ENCODE data around the gene LPO.

Gene LPO

GRCh38 chr17:58262149-58262548 is 23.8 kb downstream of the LPO start:
- H3K27me3 Mint-ChIP-seq = peaks cover 56% of the 10 kb centered on the region
- ATAC-seq (no peak), DNase-seq (no peak)
- H3K4me3 Mint-ChIP-seq = no peak overlapping the region
- no peaks in the 10 kb centered on the region for H3K36me3 Mint-ChIP-seq (ENCODE audit: low read depth)
- H3K4me1 Mint-ChIP-seq = no peaks in the 10 kb centered on the region
- no peaks in the 10 kb centered on the region for H3K9me3 Mint-ChIP-seq
- no peak overlapping the region for H3K27ac Mint-ChIP-seq

- Mint-ChIP-seq H3K4me1 (no peaks in the 10 kb centered on the region), H3K27ac (no peak overlapping the region), H3K36me3 (ENCODE audit: low read depth) (no peaks in the 10 kb centered on the region), H3K9me3 (no peaks in the 10 kb centered on the region), H3K27me3 (peaks cover 46% of the 10 kb centered on the region), H3K4me3 (no peak overlapping the region)
- ATAC-seq (no peak), DNase-seq (no peak)
Observed at GRCh38 chr17:58263773-58264172, 25.4 kb downstream of the LPO start.

GRCh38 chr17:58264407-58265103 is 26.2 kb downstream of the LPO start:
- peaks cover 41% of the 10 kb centered on the region for H3K27me3 Mint-ChIP-seq
- ATAC-seq (no peak), DNase-seq (no peak)
- H3K27ac Mint-ChIP-seq = no peak overlapping the region
- H3K36me3 Mint-ChIP-seq (ENCODE audit: low read depth) = no peaks in the 10 kb centered on the region
- H3K9me3 Mint-ChIP-seq = no peaks in the 10 kb centered on the region
- no peak overlapping the region for H3K4me3 Mint-ChIP-seq
- no peaks in the 10 kb centered on the region for H3K4me1 Mint-ChIP-seq

DNA sequence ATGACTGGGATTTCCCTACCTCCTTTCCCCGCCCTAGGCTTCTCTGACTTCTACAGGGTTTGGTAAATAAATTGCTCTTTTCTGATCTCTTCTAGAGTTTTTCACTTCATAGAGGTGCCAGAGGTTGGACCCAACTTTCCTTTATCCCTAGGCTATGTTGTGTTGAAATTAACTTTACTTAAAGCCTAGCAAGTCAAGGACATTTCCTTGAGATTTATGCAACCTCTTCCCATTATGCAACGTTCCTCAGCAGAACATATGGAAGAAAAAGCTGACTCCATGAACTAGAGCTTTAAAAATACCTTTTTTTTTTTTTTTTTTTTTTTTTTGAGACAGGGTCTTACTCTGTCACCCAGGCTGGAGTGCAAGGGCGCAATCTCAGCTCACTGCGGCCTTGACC is 26.9 kb downstream of the LPO start:
- ATAC-seq (no peak), DNase-seq (no peak)
- Mint-ChIP-seq H3K9me3 (no peaks in the 10 kb centered on the region), H3K27me3 (peaks cover 39% of the 10 kb centered on the region), H3K4me1 (no peaks in the 10 kb centered on the region), H3K36me3 (ENCODE audit: low read depth) (no peaks in the 10 kb centered on the region), H3K27ac (no peak overlapping the region), H3K4me3 (no peak overlapping the region)

DNA sequence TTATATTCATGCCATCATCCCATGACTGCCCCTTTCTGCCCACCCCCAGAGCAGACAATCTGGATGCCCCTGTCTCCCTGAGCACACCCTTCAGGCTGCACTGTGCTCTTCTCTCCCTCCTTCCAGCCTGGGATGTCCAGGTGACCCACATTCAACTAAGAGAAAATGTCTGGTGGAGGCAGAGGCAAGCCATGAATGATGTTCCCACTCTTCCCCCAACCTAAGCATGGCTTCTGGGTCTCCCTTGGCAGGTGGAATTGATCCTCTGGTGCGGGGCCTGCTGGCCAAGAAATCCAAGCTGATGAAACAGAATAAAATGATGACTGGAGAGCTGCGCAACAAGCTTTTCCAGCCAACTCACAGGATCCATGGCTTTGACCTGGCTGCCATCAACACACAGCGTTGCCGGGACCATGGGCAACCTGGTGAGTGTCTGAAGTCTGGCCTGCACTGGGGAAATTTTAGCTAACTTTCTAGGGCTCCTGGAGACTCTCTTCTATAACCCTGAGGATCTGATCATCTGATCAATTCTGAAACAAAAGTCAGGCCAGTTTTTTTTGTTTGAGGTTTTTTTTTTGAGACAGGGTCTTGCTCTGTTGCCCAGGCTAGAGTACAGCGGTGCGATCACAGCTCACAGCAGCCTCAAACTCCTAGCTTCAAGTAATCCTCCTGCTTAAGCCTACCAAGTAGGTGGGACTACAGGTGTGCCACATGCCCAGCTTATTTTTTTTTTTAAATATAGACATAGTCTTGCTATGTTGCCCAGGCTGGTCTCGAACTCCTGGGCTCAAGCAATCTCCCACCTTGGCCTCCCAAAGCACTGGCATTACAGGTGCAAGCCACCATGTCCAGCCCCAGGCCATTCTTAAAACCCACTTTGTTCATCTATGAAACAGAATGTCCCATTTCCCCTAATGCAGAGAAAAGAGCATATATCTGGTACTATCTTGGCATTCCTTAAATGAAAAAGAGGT is 27.8 kb downstream of the LPO start:
- no peaks in the 10 kb centered on the region for H3K4me1 Mint-ChIP-seq
- H3K27me3 Mint-ChIP-seq = peaks cover 34% of the 10 kb centered on the region
- no peak overlapping the region for H3K27ac Mint-ChIP-seq
- no peak overlapping the region for H3K4me3 Mint-ChIP-seq
- DNase-seq = no peak
- H3K9me3 Mint-ChIP-seq = no peaks in the 10 kb centered on the region
- ATAC-seq = no peak
- H3K36me3 Mint-ChIP-seq (ENCODE audit: low read depth) = no peaks in the 10 kb centered on the region

- DNase-seq (no peak), ATAC-seq (no peak)
- Mint-ChIP-seq H3K27ac (no peak overlapping the region), H3K27me3 (peaks cover 21% of the 10 kb centered on the region), H3K9me3 (no peaks in the 10 kb centered on the region), H3K4me3 (no peak overlapping the region), H3K4me1 (no peaks in the 10 kb centered on the region), H3K36me3 (ENCODE audit: low read depth) (no peaks in the 10 kb centered on the region)
Observed at GRCh38 chr17:58267347-58268324, 29.3 kb downstream of the LPO start.

- Mint-ChIP-seq H3K27ac (no peak overlapping the region), H3K9me3 (no peaks in the 10 kb centered on the region), H3K4me3 (no peak overlapping the region), H3K36me3 (ENCODE audit: low read depth) (no peaks in the 10 kb centered on the region), H3K4me1 (peaks cover 4% of the 10 kb centered on the region), H3K27me3 (peaks cover 14% of the 10 kb centered on the region)
- DNase-seq (no peak), ATAC-seq (no peak)
Observed at GRCh38 chr17:58268326-58268725, 29.9 kb downstream of the LPO start.

GRCh38 chr17:58268774-58269556 is 30.6 kb downstream of the LPO start:
- DNase-seq = no peak
- Mint-ChIP-seq H3K27ac (no peak overlapping the region), H3K4me3 (no peak overlapping the region), H3K27me3 (peaks cover 12% of the 10 kb centered on the region), H3K4me1 (peaks cover 6% of the 10 kb centered on the region), H3K9me3 (no peaks in the 10 kb centered on the region), H3K36me3 (ENCODE audit: low read depth) (no peaks in the 10 kb centered on the region)
- no peak for ATAC-seq

DNA sequence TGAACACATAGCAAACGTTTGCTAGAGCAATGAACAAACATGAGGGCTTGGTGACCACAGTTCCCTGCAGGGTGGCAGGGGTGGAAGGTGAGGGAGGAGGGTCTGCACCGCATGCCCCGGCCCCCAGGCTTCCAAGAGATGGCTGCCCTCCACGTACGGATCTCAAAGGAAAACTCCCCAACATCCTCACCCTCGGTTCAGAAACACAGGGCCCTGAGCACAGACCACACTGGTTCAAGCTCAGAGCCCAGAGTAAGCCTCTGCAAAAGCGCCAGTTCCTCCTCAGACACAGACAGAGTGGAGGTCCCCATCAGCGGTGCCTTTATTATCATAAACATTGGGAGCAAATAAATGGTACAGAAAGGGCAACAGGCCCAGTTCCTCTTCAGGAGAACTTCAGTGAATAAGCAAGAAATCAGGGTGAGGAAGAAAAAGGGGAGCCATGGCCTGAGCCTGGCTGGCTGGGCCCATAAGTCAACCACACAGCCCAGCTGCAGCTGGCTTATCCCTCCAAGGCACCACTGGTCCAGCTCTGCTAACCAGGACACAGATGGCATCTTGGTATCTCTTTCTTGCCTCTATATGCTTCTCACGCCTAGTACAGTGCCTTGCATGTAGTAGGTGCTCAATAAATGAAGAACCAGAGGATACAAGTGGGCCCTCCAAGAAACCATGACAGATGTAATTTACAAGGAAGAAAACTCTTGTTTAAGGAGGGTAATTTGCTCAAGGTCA is 31.3 kb downstream of the LPO start:
- Mint-ChIP-seq H3K36me3 (ENCODE audit: low read depth) (no peaks in the 10 kb centered on the region), H3K27ac (no peak overlapping the region), H3K27me3 (peaks cover 6% of the 10 kb centered on the region), H3K4me3 (no peak overlapping the region), H3K9me3 (no peaks in the 10 kb centered on the region), H3K4me1 (peaks cover 6% of the 10 kb centered on the region)
- DNase-seq (no peak), ATAC-seq (no peak)

DNA sequence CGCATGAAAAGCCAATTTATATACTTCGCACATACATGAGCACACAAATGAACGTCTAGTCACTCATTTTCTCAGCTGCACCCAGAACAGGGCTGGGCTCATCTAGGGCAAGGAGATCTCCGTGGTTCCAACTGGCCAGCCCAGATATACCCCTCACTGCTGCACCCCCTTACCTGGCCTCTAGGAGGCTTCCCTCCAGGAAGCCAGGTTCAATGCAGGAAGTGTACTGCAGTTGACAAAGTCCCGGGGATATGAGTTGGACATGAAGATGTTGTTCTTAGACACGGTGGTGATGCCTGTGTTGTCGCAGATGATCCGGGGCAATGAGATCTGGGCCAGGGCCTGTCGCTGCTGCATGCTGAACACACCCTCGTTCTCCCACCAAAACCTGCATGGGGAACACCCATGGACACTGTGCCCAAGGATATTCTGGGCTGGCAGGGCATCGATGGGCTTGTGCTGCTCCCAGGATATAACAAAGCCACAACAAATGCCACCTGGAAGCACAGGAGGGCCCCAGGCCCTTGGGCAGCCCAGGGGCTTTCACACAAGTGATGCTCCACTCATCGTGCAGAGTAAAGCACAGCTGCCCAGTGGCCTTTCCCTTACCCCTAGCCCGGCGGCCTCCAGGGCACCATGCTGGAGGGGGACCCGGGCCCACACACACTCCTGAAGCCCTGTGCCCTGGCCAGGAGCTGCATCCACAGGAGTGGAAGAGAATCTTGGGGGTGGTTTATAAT is 32.3 kb downstream of the LPO start:
- no peaks in the 10 kb centered on the region for H3K36me3 Mint-ChIP-seq (ENCODE audit: low read depth)
- peaks cover 6% of the 10 kb centered on the region for H3K4me1 Mint-ChIP-seq
- peaks cover 6% of the 10 kb centered on the region for H3K27me3 Mint-ChIP-seq
- H3K27ac Mint-ChIP-seq = no peak overlapping the region
- ATAC-seq (no peak), DNase-seq (no peak)
- no peaks in the 10 kb centered on the region for H3K9me3 Mint-ChIP-seq
- H3K4me3 Mint-ChIP-seq = no peak overlapping the region

- Mint-ChIP-seq H3K36me3 (ENCODE audit: low read depth) (no peaks in the 10 kb centered on the region), H3K27me3 (peaks cover 1% of the 10 kb centered on the region)
Observed at GRCh38 chr17:58271216-58271931, 33.0 kb downstream of the LPO start.

More at GRCh38 chr17:58271216-58271931, 33.0 kb downstream of the LPO start:
- no peak overlapping the region for H3K4me3 Mint-ChIP-seq
- no peak for DNase-seq
- no peak overlapping the region for H3K27ac Mint-ChIP-seq
- ATAC-seq = no peak
- no peaks in the 10 kb centered on the region for H3K9me3 Mint-ChIP-seq
- peaks cover 6% of the 10 kb centered on the region for H3K4me1 Mint-ChIP-seq

Data from activated naive CD8-positive, alpha-beta T cell treated with anti-CD3 and anti-CD28 coated beads, Interleukin-2, amount 50 U/mL, for 24 hours (primary cell).